Dendritic cell treated with granulocyte-macrophage colony-stimulating factor and Interleukin-4, amounts not matched to agents 40 ng/mL and 50 ng/mL, for 4 days (primary cell): ENCODE results near the gene FOXP1.
A peak's percentile ranks its signal among the peaks of the same experiment; 100 is the strongest.

Source experiments
- H3K27ac Mint-ChIP-seq: one replicate; pipeline ENCODE4 v1.8.0; 2022; ENCODE audit warnings: mild to moderate bottlenecking, mixed read lengths
- H3K27me3 Mint-ChIP-seq: one replicate; pipeline ENCODE4 v1.8.0; 2022; ENCODE audit warnings: mild to moderate bottlenecking, mixed read lengths
- H3K36me3 Mint-ChIP-seq: one replicate; pipeline ENCODE4 v1.8.0; 2022; ENCODE audit warnings: low read depth, mixed read lengths
- H3K4me1 Mint-ChIP-seq: one replicate; pipeline ENCODE4 v1.8.0; 2022; ENCODE audit warnings: low read depth, mixed read lengths
- H3K4me3 Mint-ChIP-seq: one replicate; pipeline ENCODE4 v1.8.0; 2022; ENCODE audit warnings: mild to moderate bottlenecking, moderate library complexity, mixed read lengths
- H3K9me3 Mint-ChIP-seq: one replicate; pipeline ENCODE4 v1.8.0; 2022; ENCODE audit warnings: mixed read lengths
- intact Hi-C: fragments of 100-400 bp; cut with micrococcal nuclease; formaldehyde crosslinking; loops from one replicate; pipeline ENCODE4 v1.15.0; 2022

The FOXP1 gene

DNA sequence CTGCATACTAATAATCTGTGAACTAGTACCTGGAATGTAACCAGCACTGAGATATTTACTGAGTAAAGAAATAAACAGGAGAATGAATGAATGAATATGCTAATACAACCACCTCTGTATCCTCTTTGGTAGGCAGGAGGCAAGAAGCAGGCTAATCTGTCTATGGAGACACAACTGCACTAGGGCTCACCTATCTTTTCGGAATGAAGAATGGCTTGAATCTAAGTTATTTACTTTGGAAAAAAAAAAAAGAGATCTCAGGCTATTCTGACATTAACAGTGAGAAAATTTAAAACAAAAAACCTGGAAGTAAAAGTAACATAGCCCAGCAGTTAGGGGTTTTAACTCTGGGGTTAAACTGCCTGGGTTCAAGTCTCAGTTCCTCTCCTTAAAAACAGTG lies 174.2 kb downstream of the FOXP1 start:
- H3K36me3 Mint-ChIP-seq = no peaks in the 10 kb centered on the region
- intact Hi-C loops = no loop called here
- no peaks in the 10 kb centered on the region for H3K27me3 Mint-ChIP-seq
- H3K4me1 Mint-ChIP-seq = peaks cover 13% of the 10 kb centered on the region
- H3K9me3 Mint-ChIP-seq = no peaks in the 10 kb centered on the region
- no peak overlapping the region for H3K27ac Mint-ChIP-seq
- H3K4me3 Mint-ChIP-seq = no peak overlapping the region

- Mint-ChIP-seq H3K9me3 (no peaks in the 10 kb centered on the region), H3K27ac (no peak overlapping the region), H3K4me3 (no peak overlapping the region), H3K27me3 (no peaks in the 10 kb centered on the region), H3K36me3 (no peaks in the 10 kb centered on the region), H3K4me1 (peaks cover 13% of the 10 kb centered on the region)
- intact Hi-C loops = no loop called here
Measured at GRCh38 chr3:71408903-71409302, 174.6 kb downstream of the FOXP1 start.

DNA sequence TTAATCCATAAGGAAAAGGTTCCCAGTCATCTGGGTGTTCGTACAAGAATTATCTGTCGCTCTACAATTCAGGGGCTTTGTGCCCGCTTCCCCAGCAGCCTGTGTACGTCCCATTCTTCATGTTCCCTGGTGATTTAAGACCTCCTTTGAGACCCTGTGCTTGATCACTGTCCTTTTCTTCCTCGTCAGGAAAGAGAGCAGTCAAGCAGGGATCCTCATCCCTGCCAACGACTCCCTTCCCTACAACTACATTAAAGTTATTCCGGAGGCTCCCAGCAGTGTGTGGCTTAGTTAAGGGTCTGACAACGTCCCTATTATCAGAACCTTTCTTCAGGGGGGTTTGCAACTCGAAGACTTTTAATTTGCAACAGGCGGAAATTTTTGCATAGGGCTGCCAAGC lies 175.7 kb downstream of the FOXP1 start:
- H3K4me3 Mint-ChIP-seq = no peak overlapping the region
- H3K27ac Mint-ChIP-seq = no peak overlapping the region
- no peaks in the 10 kb centered on the region for H3K36me3 Mint-ChIP-seq
- no peaks in the 10 kb centered on the region for H3K27me3 Mint-ChIP-seq
- intact Hi-C loops = no loop called here
- no peaks in the 10 kb centered on the region for H3K9me3 Mint-ChIP-seq
- peaks cover 20% of the 10 kb centered on the region for H3K4me1 Mint-ChIP-seq

DNA sequence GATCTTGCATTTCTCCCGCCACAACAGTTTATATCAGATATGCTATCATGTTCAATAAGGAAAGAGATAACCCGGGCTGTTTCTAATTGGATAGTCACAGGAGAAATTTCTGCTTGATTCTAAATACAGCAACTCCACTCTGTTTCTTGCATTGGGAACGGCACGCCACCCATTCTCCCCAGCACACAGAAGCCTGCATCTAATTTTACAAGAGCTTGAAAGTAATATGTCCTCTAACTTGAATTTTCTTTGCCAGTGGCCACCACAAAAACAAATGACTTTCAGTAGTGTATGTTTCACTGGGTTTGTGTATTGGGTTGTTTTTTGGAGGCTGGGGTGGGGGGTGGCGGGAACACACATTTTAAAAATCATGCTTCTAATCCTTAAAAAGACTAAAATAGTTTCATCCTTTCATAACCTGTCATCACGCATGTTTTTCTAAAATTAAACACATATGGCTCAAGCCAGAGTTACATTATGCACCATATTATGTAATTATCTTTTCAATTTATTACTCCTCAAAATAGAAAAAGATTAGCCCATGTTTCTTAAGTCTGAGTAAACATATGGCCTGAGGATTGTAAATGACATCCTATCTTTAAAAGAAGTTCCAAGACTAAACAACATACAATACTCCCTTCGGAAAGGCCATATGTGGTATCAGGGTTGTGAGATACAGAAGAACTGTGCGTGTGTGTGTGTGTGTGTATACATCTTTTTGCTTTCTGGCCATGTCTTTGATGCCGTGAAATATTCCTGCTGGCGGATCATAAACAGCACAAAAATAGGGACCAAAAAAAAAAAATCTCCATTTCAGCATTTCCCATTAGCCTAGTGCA lies 176.3 kb downstream of the FOXP1 start:
- Mint-ChIP-seq H3K27ac (no peak overlapping the region), H3K4me1 (peaks cover 25% of the 10 kb centered on the region), H3K4me3 (no peak overlapping the region), H3K36me3 (no peaks in the 10 kb centered on the region), H3K9me3 (no peaks in the 10 kb centered on the region), H3K27me3 (no peaks in the 10 kb centered on the region)
- intact Hi-C loops = no loop called here

GRCh38 chr3:71402911-71403310 lies 180.6 kb downstream of the FOXP1 start:
- intact Hi-C loops = no loop called here
- Mint-ChIP-seq H3K36me3 (no peaks in the 10 kb centered on the region), H3K4me3 (no peak overlapping the region), H3K27ac (peak overlapping the region; percentile 24), H3K4me1 (peaks cover 13% of the 10 kb centered on the region), H3K9me3 (no peaks in the 10 kb centered on the region), H3K27me3 (no peaks in the 10 kb centered on the region)

GRCh38 chr3:71402280-71402679 lies 181.2 kb downstream of the FOXP1 start:
- Mint-ChIP-seq H3K4me1 (peaks cover 17% of the 10 kb centered on the region), H3K4me3 (no peak overlapping the region)
- intact Hi-C loops = no loop called here

GRCh38 chr3:71401695-71402231 lies 181.8 kb downstream of the FOXP1 start:
- intact Hi-C loops = no loop called here
- no peaks in the 10 kb centered on the region for H3K9me3 Mint-ChIP-seq
- H3K27ac Mint-ChIP-seq = no peak overlapping the region
- H3K36me3 Mint-ChIP-seq = no peaks in the 10 kb centered on the region
- H3K27me3 Mint-ChIP-seq = no peaks in the 10 kb centered on the region
- no peak overlapping the region for H3K4me3 Mint-ChIP-seq
- H3K4me1 Mint-ChIP-seq = peaks cover 17% of the 10 kb centered on the region

More at GRCh38 chr3:71402280-71402679, 181.2 kb downstream of the FOXP1 start:
- no peaks in the 10 kb centered on the region for H3K36me3 Mint-ChIP-seq
- H3K27ac Mint-ChIP-seq = no peak overlapping the region
- H3K27me3 Mint-ChIP-seq = no peaks in the 10 kb centered on the region
- H3K9me3 Mint-ChIP-seq = no peaks in the 10 kb centered on the region

GRCh38 chr3:71400986-71401451 lies 182.5 kb downstream of the FOXP1 start:
- Mint-ChIP-seq H3K27ac (no peak overlapping the region), H3K4me1 (peaks cover 23% of the 10 kb centered on the region)
- intact Hi-C loops = no loop called here

GRCh38 chr3:71399478-71399877 lies 184.1 kb downstream of the FOXP1 start:
- H3K4me3 Mint-ChIP-seq = no peak overlapping the region
- no peak overlapping the region for H3K27ac Mint-ChIP-seq
- H3K9me3 Mint-ChIP-seq = no peaks in the 10 kb centered on the region
- H3K27me3 Mint-ChIP-seq = no peaks in the 10 kb centered on the region
- no peaks in the 10 kb centered on the region for H3K36me3 Mint-ChIP-seq
- intact Hi-C loops = no loop called here
- H3K4me1 Mint-ChIP-seq = peaks cover 39% of the 10 kb centered on the region

More at GRCh38 chr3:71400986-71401451, 182.5 kb downstream of the FOXP1 start:
- Mint-ChIP-seq H3K27me3 (no peaks in the 10 kb centered on the region), H3K9me3 (no peaks in the 10 kb centered on the region), H3K36me3 (no peaks in the 10 kb centered on the region), H3K4me3 (no peak overlapping the region)

DNA sequence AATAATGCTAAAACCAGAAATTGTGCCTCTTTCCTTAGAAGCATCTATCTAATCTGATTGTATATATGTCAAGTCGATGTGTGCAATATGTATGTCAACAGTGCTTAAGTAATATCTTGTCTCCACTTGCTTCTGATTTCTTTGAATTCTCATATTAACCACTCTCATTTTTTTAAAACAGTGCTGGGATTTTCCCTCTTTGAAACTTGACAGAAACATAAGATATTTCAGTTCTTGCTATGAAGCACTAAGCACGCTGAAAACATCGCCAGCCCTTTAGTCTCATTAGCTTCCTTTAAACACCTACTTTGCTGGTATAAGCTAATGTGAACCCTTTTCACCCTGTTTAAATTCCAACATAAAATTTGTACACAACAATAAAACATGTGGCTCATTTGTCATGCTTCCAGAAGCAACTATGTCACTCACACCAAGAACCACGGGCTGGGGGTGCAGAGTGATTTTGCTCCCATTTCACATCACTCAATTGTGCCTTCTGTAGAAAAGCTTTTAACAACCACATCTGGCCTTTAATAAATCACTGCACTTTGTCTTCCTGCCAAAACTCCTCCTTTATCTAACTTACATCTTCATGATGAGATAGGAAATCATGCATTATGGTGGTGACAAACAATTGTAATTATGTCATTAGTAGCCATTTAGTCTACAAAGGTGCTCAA lies 185.2 kb downstream of the FOXP1 start:
- no peak overlapping the region for H3K27ac Mint-ChIP-seq

GRCh38 chr3:71397726-71398125 lies 185.8 kb downstream of the FOXP1 start:
- Mint-ChIP-seq H3K4me3 (no peak overlapping the region), H3K27me3 (no peaks in the 10 kb centered on the region), H3K4me1 (peaks cover 38% of the 10 kb centered on the region), H3K9me3 (no peaks in the 10 kb centered on the region), H3K36me3 (no peaks in the 10 kb centered on the region), H3K27ac (no peak overlapping the region)
- intact Hi-C loops = no loop called here

More for the DNA sequence above, 185.2 kb downstream of the FOXP1 start:
- no peaks in the 10 kb centered on the region for H3K9me3 Mint-ChIP-seq
- intact Hi-C loops = no loop called here
- no peaks in the 10 kb centered on the region for H3K27me3 Mint-ChIP-seq
- H3K36me3 Mint-ChIP-seq = no peaks in the 10 kb centered on the region
- H3K4me3 Mint-ChIP-seq = no peak overlapping the region
- peaks cover 44% of the 10 kb centered on the region for H3K4me1 Mint-ChIP-seq

- Mint-ChIP-seq H3K27ac (no peak overlapping the region), H3K4me1 (peaks cover 35% of the 10 kb centered on the region), H3K27me3 (no peaks in the 10 kb centered on the region), H3K4me3 (no peak overlapping the region), H3K9me3 (no peaks in the 10 kb centered on the region), H3K36me3 (no peaks in the 10 kb centered on the region)
- intact Hi-C loops = no loop called here
Measured at GRCh38 chr3:71397046-71397445, 186.5 kb downstream of the FOXP1 start.

- intact Hi-C loops = no loop called here
- no peak overlapping the region for H3K4me3 Mint-ChIP-seq
- peaks cover 44% of the 10 kb centered on the region for H3K4me1 Mint-ChIP-seq
- H3K9me3 Mint-ChIP-seq = no peaks in the 10 kb centered on the region
- H3K27me3 Mint-ChIP-seq = no peaks in the 10 kb centered on the region
- peaks cover 5% of the 10 kb centered on the region for H3K36me3 Mint-ChIP-seq
- peak overlapping the region; percentile 47 for H3K27ac Mint-ChIP-seq
Measured at GRCh38 chr3:71395927-71396695, 187.4 kb downstream of the FOXP1 start.

GRCh38 chr3:71395470-71395869 lies 188.1 kb downstream of the FOXP1 start:
- H3K36me3 Mint-ChIP-seq = peaks cover 5% of the 10 kb centered on the region
- H3K9me3 Mint-ChIP-seq = no peaks in the 10 kb centered on the region
- no peak overlapping the region for H3K4me3 Mint-ChIP-seq
- intact Hi-C loops = no loop called here
- H3K4me1 Mint-ChIP-seq = peaks cover 50% of the 10 kb centered on the region
- H3K27ac Mint-ChIP-seq = peak overlapping the region; percentile 47
- H3K27me3 Mint-ChIP-seq = no peaks in the 10 kb centered on the region
